Measurements from ENCODE around the gene ITGA11.

ITGA11 gene

GRCh38 chr15:68389041-68389930 is 42.7 kb downstream of the ITGA11 start:
- no peak for DNase-seq (ENCODE audit: low read depth in 2 of 2)

GRCh38 chr15:68387381-68388143 is 44.4 kb downstream of the ITGA11 start:
- no peak for DNase-seq (ENCODE audit: low read depth in 2 of 2)

DNA sequence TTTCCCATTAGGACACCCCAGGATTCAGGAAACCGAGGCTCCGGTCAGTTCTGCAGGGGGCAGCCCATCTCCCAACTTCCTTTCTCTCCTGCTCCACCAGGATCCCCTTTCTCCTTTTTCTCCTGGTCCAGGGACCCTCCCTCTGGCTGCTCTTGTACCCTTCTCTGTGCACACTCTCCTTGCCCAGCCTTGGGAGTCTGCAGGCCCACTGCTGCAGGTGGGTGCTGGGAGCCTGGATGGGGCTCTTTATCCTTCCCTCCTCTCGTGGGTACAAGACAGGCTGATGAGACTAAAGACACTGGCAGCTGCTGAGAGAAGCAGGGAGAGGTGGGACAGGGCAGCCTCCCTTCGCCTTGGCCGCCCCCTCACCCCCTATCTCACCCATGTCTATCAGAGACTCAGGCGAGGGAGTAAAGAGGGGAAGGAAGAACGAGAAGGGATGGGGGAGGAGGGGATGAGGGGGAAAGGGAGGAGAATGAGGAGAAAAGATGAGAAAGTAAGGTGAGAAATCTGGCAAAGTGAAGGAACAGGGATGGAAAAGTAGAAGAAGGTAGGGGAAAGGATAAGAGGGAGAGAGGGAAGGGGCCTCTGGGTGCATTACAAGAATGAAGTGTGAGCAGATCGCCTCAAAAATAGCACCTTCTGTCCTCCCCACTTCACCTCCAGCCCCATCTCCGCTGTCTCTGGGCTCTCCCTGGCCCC is 45.2 kb downstream of the ITGA11 start:
- no peak for DNase-seq (ENCODE audit: low read depth in 2 of 2)

DNA sequence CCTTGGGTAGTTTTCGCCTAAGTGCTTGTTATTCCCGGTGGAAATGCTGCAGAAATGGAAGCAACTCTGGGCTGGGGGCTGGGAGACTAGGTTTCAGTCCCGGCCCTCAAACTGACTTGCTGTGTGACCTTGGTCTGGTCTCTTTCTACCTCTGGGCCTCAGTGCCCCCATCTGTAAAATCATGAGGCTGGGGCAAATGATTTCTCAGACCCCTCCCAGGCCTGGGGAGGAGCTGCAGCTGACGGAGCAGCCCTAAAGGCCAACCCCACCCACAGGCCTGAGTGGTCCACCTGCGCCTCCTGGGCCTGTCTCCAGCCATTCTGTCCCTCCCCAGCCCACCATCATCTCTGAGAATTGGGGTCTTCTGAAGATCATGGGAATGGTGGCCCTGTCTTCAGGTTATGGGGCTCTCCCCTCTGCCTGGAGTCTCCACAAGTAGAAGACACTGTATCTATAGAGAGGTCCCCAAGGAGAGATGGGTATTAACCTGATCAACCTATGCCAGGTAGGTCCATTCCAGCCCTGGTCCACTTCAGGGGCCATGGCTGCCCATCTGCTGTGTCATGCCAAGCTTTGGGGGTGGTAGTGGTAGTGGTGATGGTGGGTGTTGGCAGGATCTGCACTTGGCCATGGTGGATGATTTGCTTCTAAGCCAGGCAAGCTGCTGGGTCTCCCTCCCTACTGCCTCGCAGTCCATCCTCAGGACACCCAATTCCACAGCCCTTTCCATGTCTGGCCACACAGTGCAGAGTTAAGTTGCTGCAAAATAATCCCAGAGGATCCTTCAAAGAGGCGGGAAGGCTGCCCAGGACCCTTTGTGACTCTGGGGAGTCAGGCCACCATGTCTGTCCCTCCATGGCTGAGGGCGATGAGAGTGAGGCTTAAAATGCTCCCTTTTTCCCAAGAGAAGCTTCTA is 46.0 kb downstream of the ITGA11 start:
- DNase-seq (ENCODE audit: low read depth in 2 of 2): no peak

GRCh38 chr15:68385240-68385561 is 46.8 kb downstream of the ITGA11 start:
- no peak for DNase-seq (ENCODE audit: low read depth in 2 of 2)

DNA sequence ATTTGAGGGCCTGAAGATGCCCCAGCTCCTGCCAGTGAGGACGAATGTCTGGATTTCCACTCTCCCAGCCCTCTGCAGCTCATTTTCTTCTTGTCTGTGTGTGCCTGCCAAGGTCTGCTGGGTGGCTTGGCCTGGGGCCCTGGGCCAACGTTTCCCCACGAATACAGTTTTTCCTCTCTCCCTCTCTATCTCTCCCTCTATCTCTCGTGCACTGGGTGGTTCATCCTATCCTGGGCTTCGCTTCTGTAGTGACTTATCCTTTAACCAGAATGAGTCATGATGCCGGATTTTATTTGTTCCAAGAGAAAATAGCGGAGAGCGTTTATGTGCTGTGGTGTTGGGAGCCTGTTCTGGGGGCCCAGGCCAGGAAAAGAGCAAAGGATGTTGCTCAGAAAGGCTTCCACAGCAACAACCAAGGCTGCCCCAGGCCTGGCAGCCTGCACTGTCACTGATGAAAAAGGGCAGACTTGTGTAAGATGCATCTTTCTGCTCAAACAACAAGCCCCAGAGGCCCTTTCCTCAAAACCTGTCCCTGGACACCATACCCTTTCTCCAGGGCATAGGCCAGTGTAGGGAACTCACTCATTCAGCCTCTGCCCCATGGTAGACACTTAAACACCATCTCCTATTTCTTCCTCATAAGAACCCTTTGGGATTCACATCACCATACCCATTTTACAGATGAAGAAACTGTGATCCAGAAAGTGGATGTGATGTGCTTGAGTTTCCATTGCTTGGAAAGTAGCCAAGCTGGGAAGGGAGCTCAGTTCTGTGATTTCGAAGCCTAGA is 47.3 kb downstream of the ITGA11 start:
- no peak for DNase-seq (ENCODE audit: low read depth in 2 of 2)

DNA sequence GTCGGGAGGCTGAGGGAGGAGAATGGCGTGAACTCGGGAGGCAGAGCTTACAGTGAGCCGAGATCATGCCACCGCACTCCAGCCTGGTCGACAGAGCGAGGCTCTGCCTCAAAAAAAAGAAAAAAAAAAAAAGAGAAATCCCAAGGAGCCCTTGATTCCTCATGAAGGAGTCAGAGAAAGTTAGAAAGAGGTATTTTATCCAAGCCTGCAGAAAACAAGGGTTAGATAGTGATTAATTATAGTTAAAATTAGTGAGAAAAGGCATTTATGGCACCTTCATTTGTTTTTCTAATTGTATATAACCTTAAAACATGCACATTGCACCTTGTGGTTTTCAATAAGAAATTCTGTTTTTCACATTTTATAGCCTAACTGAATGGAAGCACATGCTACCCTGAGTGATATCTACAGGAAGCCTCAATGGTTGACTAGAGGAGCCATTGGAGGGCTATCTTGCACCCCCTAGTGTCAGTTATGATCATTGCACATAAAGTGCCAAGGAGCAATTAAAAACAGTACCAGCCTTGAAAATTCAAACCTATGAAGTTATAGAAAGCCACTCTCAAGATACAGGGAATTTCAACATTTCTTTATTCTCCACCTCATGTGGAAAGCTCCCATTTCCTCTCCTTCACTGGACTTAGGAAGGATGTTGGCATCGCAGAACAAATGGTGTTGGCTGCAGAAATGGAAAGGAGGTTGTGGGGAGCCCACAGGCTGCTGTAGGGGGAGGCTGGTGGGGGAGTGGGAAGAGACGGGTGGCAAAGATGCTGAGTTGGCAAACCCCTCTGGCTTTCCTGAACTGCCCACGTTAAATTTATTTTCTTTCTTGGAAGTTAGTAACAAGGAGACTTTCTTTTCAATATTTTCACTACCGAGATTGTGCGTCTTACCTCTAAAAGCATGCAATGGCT is 48.5 kb downstream of the ITGA11 start:
- DNase-seq (ENCODE audit: low read depth in 2 of 2): no peak

- no peak for DNase-seq (ENCODE audit: low read depth in 2 of 2)
These were observed 49.5 kb downstream of the ITGA11 start for GRCh38 chr15:68382286-68383007.

- no peak for DNase-seq (ENCODE audit: low read depth in 2 of 2)
These were observed 51.5 kb downstream of the ITGA11 start for GRCh38 chr15:68380456-68380855.

DNA sequence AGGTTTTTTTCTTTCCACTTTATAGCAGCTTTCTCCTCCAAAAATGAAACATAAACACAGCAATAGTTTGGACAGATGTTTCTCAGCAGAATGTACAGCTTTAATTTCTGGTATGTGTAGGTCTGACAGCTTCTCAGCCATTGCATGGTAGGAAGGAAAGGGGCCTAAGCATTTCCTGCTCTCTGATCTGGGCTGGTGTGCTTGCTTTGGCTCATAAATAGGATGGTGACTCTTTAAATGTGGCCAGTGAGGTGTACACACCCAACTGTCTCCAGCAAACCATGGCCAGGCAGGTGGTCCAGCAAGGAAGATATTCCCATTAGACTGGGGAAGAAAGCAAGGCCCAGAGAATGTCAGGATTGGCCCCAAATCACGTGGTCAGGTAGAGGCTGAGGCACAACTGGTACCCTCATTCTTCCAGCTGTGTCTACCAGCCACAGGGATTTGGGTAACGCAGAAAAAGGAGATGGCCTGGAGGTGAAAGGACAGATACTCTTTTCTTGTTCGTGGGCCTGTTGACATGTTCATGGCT is 52.1 kb downstream of the ITGA11 start:
- DNase-seq (ENCODE audit: low read depth in 2 of 2): no peak

DNA sequence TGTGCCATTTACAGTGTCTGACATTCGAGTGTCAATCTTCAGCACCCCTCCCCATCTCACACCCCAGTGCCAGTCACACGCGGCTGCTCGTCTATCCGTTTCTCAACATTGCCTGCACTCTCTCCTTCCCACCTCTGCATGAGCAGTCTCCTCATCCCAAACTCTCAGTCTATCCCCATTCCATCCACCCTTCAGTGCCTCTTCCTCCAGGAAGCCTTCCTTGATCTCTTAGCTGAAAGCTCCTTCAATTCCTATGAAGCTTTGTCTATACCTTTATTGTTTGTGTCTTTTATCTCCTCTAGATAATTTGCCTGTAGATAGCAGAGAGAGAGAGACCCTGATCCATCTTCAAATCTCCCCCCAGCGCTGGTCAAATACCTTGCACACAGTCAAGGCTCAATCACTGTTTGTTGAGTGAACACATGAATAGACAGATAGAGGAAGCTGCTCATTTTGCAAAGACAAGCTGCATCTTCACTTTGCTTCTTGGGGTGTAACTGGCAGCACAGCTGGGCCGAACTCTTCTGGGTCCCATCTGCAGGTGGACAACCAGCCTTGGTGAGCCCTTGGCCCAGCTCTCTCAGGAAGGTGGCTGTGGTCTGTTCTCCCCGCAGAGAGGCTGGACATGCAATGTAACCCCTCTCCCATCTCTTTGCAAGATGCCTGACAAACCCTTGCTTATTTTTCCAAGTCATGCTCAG is 52.8 kb downstream of the ITGA11 start:
- DNase-seq (ENCODE audit: low read depth in 2 of 2): no peak

DNA sequence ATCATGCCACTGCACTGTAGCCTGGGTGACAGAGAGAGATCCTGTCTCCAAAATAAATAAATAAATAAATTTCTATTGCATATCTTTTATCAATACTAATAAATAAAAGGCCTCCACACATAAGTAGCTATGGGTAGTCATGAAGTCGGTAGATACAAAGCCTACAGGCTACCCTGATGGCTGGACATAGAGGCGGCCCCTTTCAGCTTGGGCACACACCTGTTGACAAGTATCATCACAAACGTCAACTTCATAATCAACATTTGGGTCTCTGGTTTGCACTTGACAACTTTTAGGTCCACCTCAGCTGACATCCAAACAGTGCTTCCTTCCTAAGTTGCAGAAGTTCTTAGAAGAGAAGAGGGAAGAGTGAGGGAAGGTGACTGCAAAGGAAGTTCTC is 53.4 kb downstream of the ITGA11 start:
- no peak for DNase-seq (ENCODE audit: low read depth in 2 of 2)

DNA sequence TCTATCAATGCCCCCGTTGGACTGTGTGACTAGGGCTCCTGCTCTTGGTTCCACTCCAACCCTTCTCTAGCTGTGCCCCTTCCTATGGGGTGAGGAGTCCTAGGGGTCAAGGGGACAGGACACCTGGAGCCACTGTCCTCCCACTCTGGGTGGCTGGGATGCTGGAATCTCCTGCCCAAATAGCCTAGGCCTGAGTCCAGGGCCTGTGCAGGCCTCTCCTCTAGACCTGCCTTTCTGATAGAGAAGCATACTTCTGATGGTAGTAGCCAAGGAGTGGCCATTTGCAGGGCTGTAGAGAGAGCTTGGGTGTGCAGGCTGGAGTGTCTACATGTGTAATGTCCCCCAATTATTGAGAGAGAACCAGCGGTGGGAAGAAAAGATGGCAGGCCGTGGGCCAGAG is 54.2 kb downstream of the ITGA11 start:
- DNase-seq (ENCODE audit: low read depth in 2 of 2): no peak

GRCh38 chr15:68376447-68377060 is 55.4 kb downstream of the ITGA11 start:
- no peak for DNase-seq (ENCODE audit: low read depth in 2 of 2)

GRCh38 chr15:68375716-68376220 is 56.2 kb downstream of the ITGA11 start:
- DNase-seq (ENCODE audit: low read depth in 2 of 2): no peak

DNA sequence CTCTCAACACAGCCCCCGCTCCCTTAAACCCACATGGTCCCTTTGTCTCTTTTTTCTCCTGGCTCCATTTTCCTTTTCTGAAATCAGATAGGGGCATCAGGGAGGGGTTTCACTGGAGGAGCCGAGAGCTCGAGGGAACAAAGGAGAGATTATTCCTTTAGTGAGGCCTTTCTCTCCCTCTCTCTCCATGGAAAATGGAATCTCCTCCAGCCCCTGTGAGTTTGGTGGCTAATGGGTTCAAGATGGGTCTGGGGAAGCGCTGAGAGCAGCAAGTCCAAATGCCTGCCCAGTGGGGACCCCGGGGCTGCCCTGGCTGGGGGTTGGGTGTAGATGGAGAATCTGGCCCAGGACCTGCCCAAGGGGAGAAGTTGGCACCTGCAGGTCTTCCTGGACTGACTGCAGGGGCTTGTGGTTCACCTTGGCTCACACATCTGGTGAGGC is 56.8 kb downstream of the ITGA11 start:
- no peak for DNase-seq (ENCODE audit: low read depth in 2 of 2)

DNA sequence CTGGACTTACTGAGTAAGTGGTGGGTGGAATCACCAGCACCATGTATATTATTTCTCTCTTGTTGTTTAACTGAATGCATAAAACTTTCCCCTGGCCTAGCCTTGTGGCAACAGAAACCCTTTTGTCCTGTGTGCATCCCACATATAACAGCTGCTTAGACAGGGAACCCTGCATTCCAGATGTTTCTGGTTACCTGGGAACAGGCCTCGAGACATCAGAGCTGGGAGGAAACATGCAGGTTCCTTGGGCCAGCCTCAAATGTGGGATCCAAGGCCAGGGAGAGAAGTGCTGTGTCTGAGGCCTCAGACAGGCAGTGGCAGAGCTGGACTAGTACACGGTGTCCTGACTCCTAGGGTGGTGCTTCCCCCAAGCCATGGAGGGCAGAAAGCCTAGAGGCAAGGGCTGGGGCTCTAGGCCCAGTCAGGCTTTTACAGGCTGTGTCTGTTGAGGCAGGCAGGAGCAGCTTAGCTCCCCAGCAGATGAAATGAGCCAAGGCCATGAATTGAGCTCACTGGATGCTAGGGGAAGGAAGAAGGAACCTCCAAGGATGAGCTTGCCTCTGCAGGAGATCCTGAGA is 57.7 kb downstream of the ITGA11 start:
- no peak for DNase-seq (ENCODE audit: low read depth in 2 of 2)
